HepG2 (cell line): ENCODE results near the gene DCTN3. TPM values are rescaled to one million over a fixed set of nuclear protein-coding genes. Genes with fewer than 3 reads are reported as not detected.

Source experiments
- CHCHD3 ChIP-seq: sonication (generic); formaldehyde crosslinking; IDR thresholded peaks from 2 replicates; pipeline ENCODE4 v1.8.0; 2022; ENCODE audit warnings: mild to moderate bottlenecking, missing genetic modification reagents, moderate library complexity
- CREM ChIP-seq, 2 experiments: sonication (generic) in 1 of 2; formaldehyde crosslinking in 1 of 2; IDR thresholded peaks; 2 replicates each; pipeline versions ENCODE4 v1.4.0 to v1.6.1; 2016 to 2020; ENCODE audit warnings: antibody characterized with exemption in 1 of 2, mild to moderate bottlenecking in 1 of 2, missing genetic modification reagents in 1 of 2
- JDP2 ChIP-seq: sonication (generic); formaldehyde crosslinking; IDR thresholded peaks from 2 replicates; pipeline ENCODE4 v1.8.1; 2022; ENCODE audit warnings: missing genetic modification reagents, borderline replicate concordance
- KLF6 ChIP-seq: IDR thresholded peaks from 2 replicates; pipeline ENCODE4 v1.8.0; 2016; ENCODE audit warnings: missing biosample characterization, missing genetic modification reagents
- MIXL1 ChIP-seq: IDR thresholded peaks from 2 replicates; pipeline ENCODE4 v1.6.1; 2016
- MZF1 ChIP-seq: sonication (generic); formaldehyde crosslinking; IDR thresholded peaks from 2 replicates; pipeline ENCODE4 v1.8.1; 2023; ENCODE audit warnings: mild to moderate bottlenecking, missing genetic modification reagents, borderline replicate concordance
- NCOA5 ChIP-seq: sonication (generic); formaldehyde crosslinking; IDR thresholded peaks from 2 replicates; pipeline ENCODE4 v1.4.0; 2020; ENCODE audit warnings: missing genetic modification reagents
- NR2F1 ChIP-seq, 2 experiments: fragments of 450-650 bp in 1 of 2; formaldehyde crosslinking in 1 of 2; IDR thresholded peaks; 2 replicates each; pipeline versions ENCODE4 v1.5.0 to v1.6.1; 2016 to 2020; ENCODE audit warnings: mild to moderate bottlenecking in 1 of 2, missing compliant biosample characterization in 1 of 2, missing genetic modification reagents in 1 of 2, moderate library complexity in 1 of 2
- ONECUT2 ChIP-seq: sonication (generic); formaldehyde crosslinking; IDR thresholded peaks from 2 replicates; pipeline ENCODE4 v1.4.0; 2020; ENCODE audit warnings: missing genetic modification reagents
- PHF20 ChIP-seq: sonication (generic); formaldehyde crosslinking; IDR thresholded peaks from 2 replicates; pipeline ENCODE4 v1.5.0; 2020; ENCODE audit warnings: mild to moderate bottlenecking, missing genetic modification reagents
- POLR2A ChIP-seq, 2 experiments: IDR thresholded peaks; 2 replicates each; pipeline ENCODE4 v1.6.1; 2011; ENCODE audit warnings: low read depth in 2 of 2, low read length in 2 of 2, mild to moderate bottlenecking in 1 of 2, moderate library complexity in 1 of 2; ENCODE audit not compliant: insufficient read depth in 1 of 2
- POLR2AphosphoS2 ChIP-seq: IDR thresholded peaks from 2 replicates; pipeline ENCODE4 v1.6.1; 2011; ENCODE audit warnings: low read depth, low read length, improper control_type of control experiment
- SOX5 ChIP-seq: IDR thresholded peaks from 2 replicates; pipeline ENCODE4 v1.6.1; 2016; ENCODE audit warnings: borderline replicate concordance
- TBL1XR1 ChIP-seq: fragments of 150-350 bp; IDR thresholded peaks from 2 replicates; pipeline ENCODE4 v1.6.1; 2014; ENCODE audit warnings: borderline replicate concordance, low read length; ENCODE audit not compliant: partially characterized antibody
- TSC22D2 ChIP-seq: sonication (generic); formaldehyde crosslinking; IDR thresholded peaks from 2 replicates; pipeline ENCODE4 v1.5.1; 2020; ENCODE audit warnings: missing genetic modification reagents, mild to moderate bottlenecking, borderline replicate concordance
- XRCC5 ChIP-seq: fragments of 200-400 bp; formaldehyde crosslinking; optimal IDR thresholded peaks from 2 replicates; pipeline ENCODE3; 2017; ENCODE audit warnings: mild to moderate bottlenecking, low read length
- ZIK1 ChIP-seq: sonication (generic); formaldehyde crosslinking; IDR thresholded peaks from 2 replicates; pipeline ENCODE4 v1.5.0; 2020; ENCODE audit warnings: mild to moderate bottlenecking, low read depth, missing genetic modification reagents, borderline replicate concordance
- ZNF138 ChIP-seq: sonication (generic); formaldehyde crosslinking; IDR thresholded peaks from 2 replicates; pipeline ENCODE4 v1.5.0; 2020; ENCODE audit warnings: mild to moderate bottlenecking, low read depth, missing genetic modification reagents
- ZNF337 ChIP-seq: sonication (generic); formaldehyde crosslinking; IDR thresholded peaks from 2 replicates; pipeline ENCODE4 v1.5.1; 2020; ENCODE audit warnings: missing genetic modification reagents, low read depth, mild to moderate bottlenecking, borderline replicate concordance
- ZNF460 ChIP-seq: sonication (generic); formaldehyde crosslinking; IDR thresholded peaks from 2 replicates; pipeline ENCODE4 v1.5.1; 2020; ENCODE audit warnings: missing genetic modification reagents, mild to moderate bottlenecking, borderline replicate concordance
- ZNF484 ChIP-seq: sonication (generic); formaldehyde crosslinking; IDR thresholded peaks from 2 replicates; pipeline ENCODE4 v1.5.1; 2020; ENCODE audit warnings: mild to moderate bottlenecking, low read depth, missing genetic modification reagents, borderline replicate concordance
- polyA plus RNA-seq, 8 experiments: library from polyadenylated mRNA; depleted of rRNA in 3 of 8; stranded (reverse) in 7 of 8; unstranded in 1 of 8; fragments of >200 nt; fragmentation: Illumina TruSeq in 4 of 8; extraction: Trizol in 4 of 8; gene quantifications; 2 replicates each; pipeline versions ENCODE4 v1.2.1 to v1.2.3, GENCODE V29; 2011 to 2016; ENCODE audit warnings: low read depth in 4 of 8, missing spikeins in 1 of 8, mixed read lengths in 1 of 8; ENCODE audit not compliant: insufficient read depth in 1 of 8
- total RNA-seq, 5 experiments: library from RNA; depleted of rRNA; stranded (reverse); fragments of >200 nt; fragmentation: Illumina TruSeq; extraction: Trizol; gene quantifications; 2 replicates each; pipeline ENCODE4 v1.2.3, GENCODE V29; 2016; ENCODE audit warnings: low read depth in 1 of 5
- TF ChIP-seq, protein P1 (sequence below): IDR thresholded peaks from 2 replicates; pipeline ENCODE4 v1.6.1; 2016; ENCODE audit warnings: low read depth
- TF ChIP-seq, protein P2 (sequence below): sonication (generic); formaldehyde crosslinking; IDR thresholded peaks from 2 replicates; pipeline ENCODE4 v1.5.1; 2020; ENCODE audit warnings: missing genetic modification reagents, mild to moderate bottlenecking, borderline replicate concordance
- TF ChIP-seq, protein P3 (sequence below): sonication (generic); formaldehyde crosslinking; conservative IDR thresholded peaks from 2 replicates; pipeline ENCODE4 v1.8.0; 2022; ENCODE audit warnings: low read depth, missing genetic modification reagents
- TF ChIP-seq, protein P4 (sequence below): IDR thresholded peaks from 2 replicates; pipeline ENCODE4 v1.6.1; 2016; ENCODE audit warnings: missing genetic modification reagents, missing compliant biosample characterization

Gene DCTN3
- total and polyA plus RNA-seq, 2 of the 13 experiments (the other 11 are each of a cell fraction or from before 2014, with no cell fraction given), result 27.4 to 34.5 TPM

GRCh38 chr9:34646211-34647083, 26.2 kb upstream of the DCTN3 start, which contains the start of gene GALT (continued):
- TF ChIP-seq, protein P1, sequence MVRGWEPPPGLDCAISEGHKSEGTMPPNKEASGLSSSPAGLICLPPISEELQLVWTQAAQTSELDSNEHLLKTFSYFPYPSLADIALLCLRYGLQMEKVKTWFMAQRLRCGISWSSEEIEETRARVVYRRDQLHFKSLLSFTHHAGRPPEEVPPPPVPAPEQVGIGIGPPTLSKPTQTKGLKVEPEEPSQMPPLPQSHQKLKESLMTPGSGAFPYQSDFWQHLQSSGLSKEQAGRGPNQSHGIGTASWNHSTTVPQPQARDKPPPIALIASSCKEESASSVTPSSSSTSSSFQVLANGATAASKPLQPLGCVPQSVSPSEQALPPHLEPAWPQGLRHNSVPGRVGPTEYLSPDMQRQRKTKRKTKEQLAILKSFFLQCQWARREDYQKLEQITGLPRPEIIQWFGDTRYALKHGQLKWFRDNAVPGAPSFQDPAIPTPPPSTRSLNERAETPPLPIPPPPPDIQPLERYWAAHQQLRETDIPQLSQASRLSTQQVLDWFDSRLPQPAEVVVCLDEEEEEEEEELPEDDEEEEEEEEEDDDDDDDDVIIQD (CRISPR knock-in tag), result peak; percentile 21; the same call in 1 of the 2 replicates
- TF ChIP-seq POLR2A (IDR thresholded peaks at IDR 0.05; ENCODE audit: insufficient read depth in 1 of 2, low read depth in 2 of 2, low read length in 2 of 2) (peak in 1 of 2 experiments; percentile 73; a peak in 2 of 4 replicates), ZNF460 (no peak), ZNF337 (CRISPR knock-in tag) (no peak), MZF1 (CRISPR knock-in tag) (no peak), KLF6 (CRISPR knock-in tag) (peak; percentile 77; the same call in 1 of the 2 replicates), NR2F1 (CRISPR knock-in tag; IDR thresholded peaks at IDR 0.05) (no peak; a peak in 1 of 4 replicates), ZNF484 (no peak), PHF20 (CRISPR knock-in tag) (peak; percentile 77), ZNF138 (CRISPR knock-in tag) (no peak), POLR2AphosphoS2 (no peak), CHCHD3 (CRISPR knock-in tag) (no peak), ONECUT2 (no peak), SOX5 (CRISPR knock-in tag) (peak; percentile 13; the same call in 1 of the 2 replicates), JDP2 (no peak; the same call in 1 of the 2 replicates), XRCC5 (peak; percentile 62), NCOA5 (no peak), CREM (IDR thresholded peaks at IDR 0.05) (peak; percentile 53; the same call in 1 of the 2 replicates), CREM (CRISPR knock-in tag; IDR thresholded peaks at IDR 0.05) (no peak), ZIK1 (peak; percentile 81; the same call in 1 of the 2 replicates), TSC22D2 (CRISPR knock-in tag) (peak; percentile 51; the same call in 1 of the 2 replicates), MIXL1 (CRISPR knock-in tag) (0 out of 2 replicates have a peak, but pooled peaks have one; percentile 9), TBL1XR1 (no peak)
- TF ChIP-seq, protein P2, sequence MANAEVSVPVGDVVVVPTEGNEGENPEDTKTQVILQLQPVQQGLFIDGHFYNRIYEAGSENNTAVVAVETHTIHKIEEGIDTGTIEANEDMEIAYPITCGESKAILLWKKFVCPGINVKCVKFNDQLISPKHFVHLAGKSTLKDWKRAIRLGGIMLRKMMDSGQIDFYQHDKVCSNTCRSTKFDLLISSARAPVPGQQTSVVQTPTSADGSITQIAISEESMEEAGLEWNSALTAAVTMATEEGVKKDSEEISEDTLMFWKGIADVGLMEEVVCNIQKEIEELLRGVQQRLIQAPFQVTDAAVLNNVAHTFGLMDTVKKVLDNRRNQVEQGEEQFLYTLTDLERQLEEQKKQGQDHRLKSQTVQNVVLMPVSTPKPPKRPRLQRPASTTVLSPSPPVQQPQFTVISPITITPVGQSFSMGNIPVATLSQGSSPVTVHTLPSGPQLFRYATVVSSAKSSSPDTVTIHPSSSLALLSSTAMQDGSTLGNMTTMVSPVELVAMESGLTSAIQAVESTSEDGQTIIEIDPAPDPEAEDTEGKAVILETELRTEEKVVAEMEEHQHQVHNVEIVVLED (CRISPR knock-in tag), result peak; percentile 40; the same call in 1 of the 2 replicates
- TF ChIP-seq, protein P3, sequence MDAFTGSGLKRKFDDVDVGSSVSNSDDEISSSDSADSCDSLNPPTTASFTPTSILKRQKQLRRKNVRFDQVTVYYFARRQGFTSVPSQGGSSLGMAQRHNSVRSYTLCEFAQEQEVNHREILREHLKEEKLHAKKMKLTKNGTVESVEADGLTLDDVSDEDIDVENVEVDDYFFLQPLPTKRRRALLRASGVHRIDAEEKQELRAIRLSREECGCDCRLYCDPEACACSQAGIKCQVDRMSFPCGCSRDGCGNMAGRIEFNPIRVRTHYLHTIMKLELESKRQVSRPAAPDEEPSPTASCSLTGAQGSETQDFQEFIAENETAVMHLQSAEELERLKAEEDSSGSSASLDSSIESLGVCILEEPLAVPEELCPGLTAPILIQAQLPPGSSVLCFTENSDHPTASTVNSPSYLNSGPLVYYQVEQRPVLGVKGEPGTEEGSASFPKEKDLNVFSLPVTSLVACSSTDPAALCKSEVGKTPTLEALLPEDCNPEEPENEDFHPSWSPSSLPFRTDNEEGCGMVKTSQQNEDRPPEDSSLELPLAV (CRISPR knock-in tag), result no peak
- TF ChIP-seq, protein P4, sequence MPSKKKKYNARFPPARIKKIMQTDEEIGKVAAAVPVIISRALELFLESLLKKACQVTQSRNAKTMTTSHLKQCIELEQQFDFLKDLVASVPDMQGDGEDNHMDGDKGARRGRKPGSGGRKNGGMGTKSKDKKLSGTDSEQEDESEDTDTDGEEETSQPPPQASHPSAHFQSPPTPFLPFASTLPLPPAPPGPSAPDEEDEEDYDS, result peak; percentile 88
